ENCODE data around the gene TAL1.
A peak's percentile ranks its signal among the peaks of the same experiment; 100 is the strongest.

The TAL1 gene

GRCh38 chr1:47179017-47179987, 52.7 kb downstream of the TAL1 start:
- peak; percentile 93 for TF ChIP-seq CTCF (conservative IDR thresholded peaks at IDR 0.05)

GRCh38 chr1:47178654-47179016, 53.4 kb downstream of the TAL1 start:
- TF ChIP-seq CTCF (conservative IDR thresholded peaks at IDR 0.05): no peak
- H3K27ac ChIP-seq: peak overlapping the region; percentile 77; the same call in 1 of the 2 replicates

More at GRCh38 chr1:47179017-47179987, 52.7 kb downstream of the TAL1 start:
- peak overlapping the region; percentile 77 for H3K27ac ChIP-seq

GRCh38 chr1:47178020-47178419, 54.0 kb downstream of the TAL1 start:
- H3K27ac ChIP-seq: no peak overlapping the region
- no peak for TF ChIP-seq CTCF (conservative IDR thresholded peaks at IDR 0.05)

GRCh38 chr1:47175227-47175934, 56.6 kb downstream of the TAL1 start:
- TF ChIP-seq CTCF (conservative IDR thresholded peaks at IDR 0.05): peak; percentile 96
- no peak overlapping the region for H3K27ac ChIP-seq

GRCh38 chr1:47174656-47175020, 57.4 kb downstream of the TAL1 start:
- H3K27ac ChIP-seq: no peak overlapping the region
- TF ChIP-seq CTCF (conservative IDR thresholded peaks at IDR 0.05): no peak

GRCh38 chr1:47172782-47173181, 59.2 kb downstream of the TAL1 start:
- no peak overlapping the region for H3K27ac ChIP-seq
- no peak for TF ChIP-seq CTCF (conservative IDR thresholded peaks at IDR 0.05)
